SK-N-SH (cell line): ENCODE measurements around the gene NEU2. TPM values are rescaled to one million over a fixed set of nuclear protein-coding genes. Genes with fewer than 3 reads are reported as not detected.

Experiments
- CTCF ChIA-PET: fragments of 300-600, 350-600 bp; formaldehyde crosslinking; extraction: SDS; loops from one replicate; lab custom pipeline; 2021; lab: Yijun Ruan, JAX
- POLR2A ChIA-PET: fragments of 350-600 bp; sonication (Branson Sonifier 250); formaldehyde crosslinking; extraction: SDS; loops from one replicate; lab custom pipeline; 2020; ENCODE audit warnings: antibody characterized with exemption, inconsistent platforms; lab: Yijun Ruan, JAX
- DNase-seq: peaks from one replicate; pipeline ENCODE4 v3.0.0; 2012
- H2AFZ ChIP-seq: fragments of 200-600 bp; sonication (generic); 2 replicates; pipeline ENCODE4 v1.8.1; 2016; ENCODE audit warnings: antibody characterized with exemption, mild to moderate bottlenecking, low read depth
- H3F3A ChIP-seq: fragments of 200-600 bp; sonication (generic); replicated peaks from 2 replicates; pipeline ENCODE3; 2016; ENCODE audit warnings: antibody characterized with exemption, mild to moderate bottlenecking; ENCODE audit not compliant: insufficient read depth
- H3K27ac ChIP-seq, 2 experiments: fragments of 200-500 bp in 1 of 2; fragments of 200-600 bp in 1 of 2; sonication (Bioruptor generic) in 1 of 2; sonication (generic), shearing (Covaris generic) in 1 of 2; 2 replicates each; pipeline versions ENCODE4 v1.5.1 to v1.6.1; 2014 to 2016; ENCODE audit warnings: low read depth in 2 of 2, inconsistent platforms in 1 of 2, low read length in 1 of 2, mild to moderate bottlenecking in 1 of 2, mixed read lengths in 1 of 2
- H3K27me3 ChIP-seq: fragments of 200-600 bp; sonication (generic), shearing (Covaris generic); 2 replicates; pipeline ENCODE4 v1.6.1; 2016; ENCODE audit warnings: mixed run types; ENCODE audit not compliant: insufficient read depth
- H3K36me3 ChIP-seq, 2 experiments: fragments of 200-500 bp in 1 of 2; fragments of 200-600 bp in 1 of 2; sonication (Bioruptor generic) in 1 of 2; sonication (generic) in 1 of 2; replicated peaks in 1 of 2; 2 replicates each; pipeline versions ENCODE3 to v1.5.1; 2014 to 2016; ENCODE audit warnings: low read length in 1 of 2, mild to moderate bottlenecking in 1 of 2; ENCODE audit not compliant: insufficient read depth in 2 of 2, control insufficient read depth in 1 of 2
- H3K4me1 ChIP-seq, 2 experiments: fragments of 200-500 bp in 1 of 2; fragments of 200-600 bp in 1 of 2; sonication (Bioruptor generic) in 1 of 2; sonication (generic), shearing (Covaris generic) in 1 of 2; 2 replicates each; pipeline versions ENCODE4 v1.5.1 to v1.6.1; 2014 to 2016; ENCODE audit warnings: low read depth in 1 of 2, low read length in 1 of 2, mixed run types in 1 of 2; ENCODE audit not compliant: insufficient read depth in 2 of 2, control insufficient read depth in 1 of 2
- H3K4me2 ChIP-seq: fragments of 200-600 bp; sonication (generic), shearing (Covaris generic); 2 replicates; pipeline ENCODE4 v1.6.1; 2017; ENCODE audit warnings: mixed run types
- H3K4me3 ChIP-seq, 2 experiments: fragments of 200-500 bp in 1 of 2; fragments of 200-600 bp in 1 of 2; sonication (Bioruptor generic) in 1 of 2; sonication (generic), shearing (Covaris generic) in 1 of 2; 2 replicates each; pipeline versions ENCODE4 v1.5.1 to v1.8.1; 2014 to 2016; ENCODE audit warnings: low read depth in 2 of 2, inconsistent platforms in 1 of 2, low read length in 1 of 2, mild to moderate bottlenecking in 1 of 2, mixed read lengths in 1 of 2, moderate library complexity in 1 of 2
- H3K79me2 ChIP-seq: fragments of 200-600 bp; sonication (generic); 2 replicates; pipeline ENCODE4 v1.8.1; 2017; ENCODE audit warnings: mild to moderate bottlenecking; ENCODE audit not compliant: insufficient read depth
- H3K9ac ChIP-seq: fragments of 200-600 bp; sonication (generic); 2 replicates; pipeline ENCODE4 v1.6.1; 2017; ENCODE audit warnings: mixed run types
- H3K9me2 ChIP-seq: fragments of 200-600 bp; sonication (generic); 2 replicates; pipeline ENCODE4 v1.6.1; 2017; ENCODE audit warnings: mixed run types
- H3K9me3 ChIP-seq: fragments of 200-600 bp; sonication (generic); 2 replicates; pipeline ENCODE4 v1.6.1; 2017; ENCODE audit warnings: mixed run types, mild to moderate bottlenecking, moderate library complexity
- H4K20me1 ChIP-seq: fragments of 200-600 bp; sonication (generic); 2 replicates; pipeline ENCODE4 v1.6.1; 2017; ENCODE audit warnings: mild to moderate bottlenecking, mixed run types; ENCODE audit not compliant: insufficient read depth
- ELF1 ChIP-seq: IDR thresholded peaks from 2 replicates; pipeline ENCODE4 v1.4.0; 2012
- EZH2phosphoT487 ChIP-seq: fragments of 200-600 bp; sonication (generic); IDR thresholded peaks from 2 replicates; pipeline ENCODE4 v1.6.1; 2017; ENCODE audit warnings: low read depth, mixed run types, mild to moderate bottlenecking, antibody characterized with exemption, moderate library complexity, borderline replicate concordance
- FOSL2 ChIP-seq: IDR thresholded peaks from 2 replicates; pipeline ENCODE4 v1.4.0; 2012; ENCODE audit warnings: low read depth, mild to moderate bottlenecking, moderate library complexity, borderline replicate concordance
- FOXJ3 ChIP-seq: sonication (generic); formaldehyde crosslinking; IDR thresholded peaks from 2 replicates; pipeline ENCODE4 v1.5.1; 2020; ENCODE audit warnings: mild to moderate bottlenecking, missing genetic modification reagents
- FOXM1 ChIP-seq: IDR thresholded peaks from 2 replicates; pipeline ENCODE4 v1.4.0; 2012; ENCODE audit warnings: low read depth, mild to moderate bottlenecking
- GABPA ChIP-seq: IDR thresholded peaks from 2 replicates; pipeline ENCODE4 v1.4.0; 2012; ENCODE audit warnings: low read depth, mild to moderate bottlenecking
- JUND ChIP-seq: IDR thresholded peaks from 2 replicates; pipeline ENCODE4 v1.4.0; 2012
- NRF1 ChIP-seq: IDR thresholded peaks from 2 replicates; pipeline ENCODE4 v1.6.1; 2012; ENCODE audit warnings: low read depth, mild to moderate bottlenecking, low read length
- POLR2AphosphoS5 ChIP-seq: IDR thresholded peaks from 2 replicates; pipeline ENCODE4 v1.6.1; 2012; ENCODE audit warnings: low read depth, low read length
- RAD21 ChIP-seq: IDR thresholded peaks from 2 replicates; pipeline ENCODE4 v1.6.1; 2012; ENCODE audit warnings: mild to moderate bottlenecking, low read length
- RFX5 ChIP-seq: IDR thresholded peaks from 2 replicates; pipeline ENCODE4 v1.6.1; 2012; ENCODE audit warnings: mild to moderate bottlenecking, improper control_type of control experiment, low read length
- RXRA ChIP-seq: IDR thresholded peaks from 2 replicates; pipeline ENCODE4 v1.4.0; 2012; ENCODE audit warnings: low read depth, mild to moderate bottlenecking, borderline replicate concordance
- SMC3 ChIP-seq: IDR thresholded peaks from 2 replicates; pipeline ENCODE4 v1.6.1; 2012; ENCODE audit warnings: low read depth, low read length, improper control_type of control experiment
- TCF12 ChIP-seq: IDR thresholded peaks from 2 replicates; pipeline ENCODE4 v1.4.0; 2012
- TEAD4 ChIP-seq: IDR thresholded peaks from 2 replicates; pipeline ENCODE4 v1.4.0; 2012; ENCODE audit warnings: mild to moderate bottlenecking, borderline replicate concordance; ENCODE audit not compliant: insufficient read depth
- YY1 ChIP-seq: IDR thresholded peaks from 2 replicates; pipeline ENCODE4 v1.4.0; 2012; ENCODE audit warnings: low read depth, mild to moderate bottlenecking
- WGBS: methylation state at CpG from one replicate; pipeline ENCODE4 v1.1.6; 2017; ENCODE audit warnings: low lambda C conversion rate; 5-methylcytosine and 5-hydroxymethylcytosine counted together
- polyA plus RNA-seq, 3 experiments: library from polyadenylated mRNA; depleted of rRNA; stranded (reverse); fragments of >200 nt; gene quantifications; 2 replicates each; pipeline ENCODE4 v1.2.3, GENCODE V29; 2012
- TF ChIP-seq, protein P1 (sequence below): IDR thresholded peaks from 2 replicates; pipeline ENCODE4 v1.4.0; 2012; ENCODE audit warnings: low read depth, borderline replicate concordance
- TF ChIP-seq, protein P2 (sequence below): IDR thresholded peaks from 2 replicates; pipeline ENCODE4 v1.4.0; 2012; ENCODE audit warnings: low read depth
- TF ChIP-seq, protein P3 (sequence below): IDR thresholded peaks from 2 replicates; pipeline ENCODE4 v1.6.1; 2012; ENCODE audit warnings: mild to moderate bottlenecking, low read depth, low read length, moderate library complexity

The NEU2 gene
- polyA plus RNA-seq, 1 of the 3 experiments (the other 2 are of a cell fraction) = not detected

DNA sequence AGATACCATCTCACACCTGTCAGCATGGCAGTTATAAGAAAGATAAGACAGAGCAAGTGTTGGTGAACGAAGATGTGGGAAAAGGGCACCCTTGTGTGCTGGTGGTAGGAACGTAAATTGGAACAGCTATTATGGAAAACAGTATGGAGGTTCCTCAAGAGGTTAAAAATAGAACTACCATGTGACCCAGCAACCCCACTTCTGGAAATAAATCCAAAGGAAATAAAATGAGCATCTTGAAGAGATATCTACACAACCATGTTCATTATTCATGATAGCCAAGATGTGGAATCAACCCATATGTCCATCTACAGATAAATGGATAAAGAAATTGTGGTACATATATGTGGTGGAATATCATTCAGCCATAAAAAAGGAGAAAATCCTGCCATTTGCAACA is 46.3 kb upstream of the NEU2 start:
- no peak overlapping the region for H2AFZ ChIP-seq
- H3K4me2 ChIP-seq = no peak overlapping the region
- peaks cover 13% of the 10 kb centered on the region for H3F3A ChIP-seq
- DNase-seq = no peak
- H3K79me2 ChIP-seq = no peaks in the 10 kb centered on the region
- no peaks in the 10 kb centered on the region for H3K27me3 ChIP-seq
- H3K4me1 ChIP-seq = no peaks in the 10 kb centered on the region
- H3K9me3 ChIP-seq = no peaks in the 10 kb centered on the region
- H3K4me3 ChIP-seq = no peak overlapping the region
- no peaks in the 10 kb centered on the region for H4K20me1 ChIP-seq
- ChIA-PET CTCF (no interaction called here), POLR2A (no interaction called here)
- H3K9ac ChIP-seq = no peak overlapping the region
- no peaks in the 10 kb centered on the region for H3K36me3 ChIP-seq
- no peaks in the 10 kb centered on the region for H3K9me2 ChIP-seq
- no peak overlapping the region for H3K27ac ChIP-seq
- 70% methylated on average over 2 of the region's 2 CpGs for WGBS
- no peak for TF ChIP-seq TEAD4
- no peak for TF ChIP-seq RFX5
- TF ChIP-seq, protein P1, sequence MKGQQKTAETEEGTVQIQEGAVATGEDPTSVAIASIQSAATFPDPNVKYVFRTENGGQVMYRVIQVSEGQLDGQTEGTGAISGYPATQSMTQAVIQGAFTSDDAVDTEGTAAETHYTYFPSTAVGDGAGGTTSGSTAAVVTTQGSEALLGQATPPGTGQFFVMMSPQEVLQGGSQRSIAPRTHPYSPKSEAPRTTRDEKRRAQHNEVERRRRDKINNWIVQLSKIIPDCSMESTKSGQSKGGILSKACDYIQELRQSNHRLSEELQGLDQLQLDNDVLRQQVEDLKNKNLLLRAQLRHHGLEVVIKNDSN = no peak
- no peak for TF ChIP-seq FOXJ3 (CRISPR knock-in tag)
- TF ChIP-seq JUND = no peak
- no peak for TF ChIP-seq ELF1
- TF ChIP-seq FOXM1 = no peak
- TF ChIP-seq, protein P2, sequence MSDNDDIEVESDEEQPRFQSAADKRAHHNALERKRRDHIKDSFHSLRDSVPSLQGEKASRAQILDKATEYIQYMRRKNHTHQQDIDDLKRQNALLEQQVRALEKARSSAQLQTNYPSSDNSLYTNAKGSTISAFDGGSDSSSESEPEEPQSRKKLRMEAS = no peak
- no peak for TF ChIP-seq YY1
- TF ChIP-seq, protein P3, sequence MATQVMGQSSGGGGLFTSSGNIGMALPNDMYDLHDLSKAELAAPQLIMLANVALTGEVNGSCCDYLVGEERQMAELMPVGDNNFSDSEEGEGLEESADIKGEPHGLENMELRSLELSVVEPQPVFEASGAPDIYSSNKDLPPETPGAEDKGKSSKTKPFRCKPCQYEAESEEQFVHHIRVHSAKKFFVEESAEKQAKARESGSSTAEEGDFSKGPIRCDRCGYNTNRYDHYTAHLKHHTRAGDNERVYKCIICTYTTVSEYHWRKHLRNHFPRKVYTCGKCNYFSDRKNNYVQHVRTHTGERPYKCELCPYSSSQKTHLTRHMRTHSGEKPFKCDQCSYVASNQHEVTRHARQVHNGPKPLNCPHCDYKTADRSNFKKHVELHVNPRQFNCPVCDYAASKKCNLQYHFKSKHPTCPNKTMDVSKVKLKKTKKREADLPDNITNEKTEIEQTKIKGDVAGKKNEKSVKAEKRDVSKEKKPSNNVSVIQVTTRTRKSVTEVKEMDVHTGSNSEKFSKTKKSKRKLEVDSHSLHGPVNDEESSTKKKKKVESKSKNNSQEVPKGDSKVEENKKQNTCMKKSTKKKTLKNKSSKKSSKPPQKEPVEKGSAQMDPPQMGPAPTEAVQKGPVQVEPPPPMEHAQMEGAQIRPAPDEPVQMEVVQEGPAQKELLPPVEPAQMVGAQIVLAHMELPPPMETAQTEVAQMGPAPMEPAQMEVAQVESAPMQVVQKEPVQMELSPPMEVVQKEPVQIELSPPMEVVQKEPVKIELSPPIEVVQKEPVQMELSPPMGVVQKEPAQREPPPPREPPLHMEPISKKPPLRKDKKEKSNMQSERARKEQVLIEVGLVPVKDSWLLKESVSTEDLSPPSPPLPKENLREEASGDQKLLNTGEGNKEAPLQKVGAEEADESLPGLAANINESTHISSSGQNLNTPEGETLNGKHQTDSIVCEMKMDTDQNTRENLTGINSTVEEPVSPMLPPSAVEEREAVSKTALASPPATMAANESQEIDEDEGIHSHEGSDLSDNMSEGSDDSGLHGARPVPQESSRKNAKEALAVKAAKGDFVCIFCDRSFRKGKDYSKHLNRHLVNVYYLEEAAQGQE = no peak
- TF ChIP-seq TCF12 = no peak
- no peak for TF ChIP-seq EZH2phosphoT487
- no peak for TF ChIP-seq NRF1

DNA sequence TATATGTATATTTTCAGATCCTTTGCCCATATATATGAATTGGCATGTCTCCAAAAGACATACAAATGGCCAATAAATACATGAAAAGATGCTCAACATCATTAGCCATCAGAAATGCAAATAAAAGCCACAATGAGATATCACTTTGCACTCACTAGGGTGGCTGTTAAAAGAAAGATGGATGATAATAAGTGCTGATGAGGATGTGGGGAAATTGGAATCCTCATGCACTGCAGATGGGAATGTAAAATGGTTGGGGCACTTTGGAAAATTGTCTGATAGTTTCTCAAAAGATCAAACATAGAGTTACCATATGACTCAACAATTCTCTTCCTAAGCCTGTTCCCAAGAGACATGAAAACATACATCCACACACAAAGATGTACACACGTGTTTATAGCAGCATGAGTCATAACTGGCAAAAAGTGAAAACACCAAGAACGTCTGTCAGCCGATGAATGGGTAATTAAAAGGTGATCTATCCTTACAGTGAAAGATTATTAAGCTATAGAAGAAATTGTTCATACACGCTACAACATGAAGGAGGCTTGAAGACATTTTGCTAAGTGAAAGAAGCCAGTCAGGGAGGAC is 39.1 kb upstream of the NEU2 start:
- no peak overlapping the region for H3K4me3 ChIP-seq
- H2AFZ ChIP-seq = no peak overlapping the region
- H3K27me3 ChIP-seq = no peaks in the 10 kb centered on the region
- H3K9me3 ChIP-seq = no peaks in the 10 kb centered on the region
- CTCF ChIA-PET = no interaction called here
- 72% methylated on average over 4 of the region's 4 CpGs for WGBS
- H3F3A ChIP-seq = peaks cover 8% of the 10 kb centered on the region
- no peak overlapping the region for H3K9ac ChIP-seq
- H3K4me2 ChIP-seq = no peak overlapping the region
- H3K4me1 ChIP-seq = no peaks in the 10 kb centered on the region
- TF ChIP-seq SMC3 (no peak), GABPA (no peak), FOSL2 (no peak), RAD21 (no peak), POLR2AphosphoS5 (no peak), RXRA (no peak)
- H3K36me3 ChIP-seq = no peaks in the 10 kb centered on the region
- no peaks in the 10 kb centered on the region for H3K9me2 ChIP-seq
- no peaks in the 10 kb centered on the region for H3K79me2 ChIP-seq
- no peaks in the 10 kb centered on the region for H4K20me1 ChIP-seq
- no peak overlapping the region for H3K27ac ChIP-seq
- no peak for DNase-seq
- POLR2A ChIA-PET = no interaction called here
